NCI-H2107 (cell line): ENCODE measurements around the gene ITGB6.

Source experiments
- DNase-seq: peaks from one replicate; lab custom pipeline; 2025; lab: John Stamatoyannopoulos, UW

The ITGB6 gene

DNA sequence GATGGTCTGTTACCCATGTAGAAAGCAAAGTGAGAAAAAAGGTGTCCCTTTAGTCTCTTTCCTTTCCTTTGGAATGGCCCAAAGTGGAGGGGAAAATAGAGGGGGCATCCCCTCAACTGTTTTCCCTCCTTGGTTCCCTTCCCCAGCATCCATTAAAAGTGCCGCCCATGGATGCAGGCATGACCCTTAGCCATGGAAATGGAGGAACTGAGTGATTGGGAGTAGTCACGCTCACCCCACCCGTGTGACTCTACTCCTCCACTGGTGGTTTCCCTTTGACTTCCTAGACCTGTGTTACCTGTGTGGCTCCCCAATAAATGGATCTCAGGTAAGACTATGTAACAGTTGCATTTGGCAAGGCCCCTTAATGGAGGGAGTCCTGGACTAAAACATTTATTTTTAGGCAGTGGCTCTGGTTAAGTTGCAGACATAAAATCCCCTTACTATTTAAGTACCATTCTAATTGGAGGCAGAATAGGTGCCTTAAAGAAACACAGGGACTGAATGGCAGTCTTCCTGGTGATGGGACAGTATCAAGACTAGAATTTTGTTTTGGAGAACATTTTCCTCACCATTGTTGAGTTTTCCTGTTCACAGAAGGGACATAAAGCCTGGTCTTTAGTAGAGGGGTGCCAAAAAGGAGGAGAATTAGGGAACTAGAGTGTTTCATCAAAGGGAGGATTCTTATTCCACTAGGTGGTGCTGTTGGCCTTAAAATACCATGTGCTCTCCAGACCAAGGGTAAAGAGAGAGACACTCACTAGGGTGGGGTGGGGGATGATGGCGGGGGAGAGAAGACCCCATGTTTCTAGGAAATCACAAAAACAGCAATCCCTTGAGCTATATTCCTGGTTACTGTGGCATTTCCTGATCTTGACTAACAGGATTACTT lies 112.0 kb downstream of the ITGB6 start:
- no peak for DNase-seq

DNA sequence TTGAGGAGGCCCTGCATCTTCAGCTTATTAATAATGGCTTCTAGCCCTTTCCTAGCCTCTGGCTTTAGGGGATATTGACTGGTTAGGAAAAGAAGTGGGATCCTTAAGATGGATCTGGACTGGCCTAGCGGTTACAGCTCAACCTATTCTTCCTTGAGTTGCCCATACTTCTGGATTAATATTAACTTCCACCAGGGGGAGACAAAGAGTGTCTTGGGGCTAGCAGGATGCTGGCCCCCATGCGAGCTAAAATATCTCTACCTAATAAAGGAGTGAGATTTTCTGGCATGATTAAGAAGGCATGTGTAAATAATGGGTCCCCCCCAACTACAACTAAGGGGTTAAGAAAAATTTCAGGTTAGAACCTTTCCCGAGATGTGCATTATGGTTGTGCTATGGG lies 114.4 kb downstream of the ITGB6 start:
- no peak for DNase-seq

DNA sequence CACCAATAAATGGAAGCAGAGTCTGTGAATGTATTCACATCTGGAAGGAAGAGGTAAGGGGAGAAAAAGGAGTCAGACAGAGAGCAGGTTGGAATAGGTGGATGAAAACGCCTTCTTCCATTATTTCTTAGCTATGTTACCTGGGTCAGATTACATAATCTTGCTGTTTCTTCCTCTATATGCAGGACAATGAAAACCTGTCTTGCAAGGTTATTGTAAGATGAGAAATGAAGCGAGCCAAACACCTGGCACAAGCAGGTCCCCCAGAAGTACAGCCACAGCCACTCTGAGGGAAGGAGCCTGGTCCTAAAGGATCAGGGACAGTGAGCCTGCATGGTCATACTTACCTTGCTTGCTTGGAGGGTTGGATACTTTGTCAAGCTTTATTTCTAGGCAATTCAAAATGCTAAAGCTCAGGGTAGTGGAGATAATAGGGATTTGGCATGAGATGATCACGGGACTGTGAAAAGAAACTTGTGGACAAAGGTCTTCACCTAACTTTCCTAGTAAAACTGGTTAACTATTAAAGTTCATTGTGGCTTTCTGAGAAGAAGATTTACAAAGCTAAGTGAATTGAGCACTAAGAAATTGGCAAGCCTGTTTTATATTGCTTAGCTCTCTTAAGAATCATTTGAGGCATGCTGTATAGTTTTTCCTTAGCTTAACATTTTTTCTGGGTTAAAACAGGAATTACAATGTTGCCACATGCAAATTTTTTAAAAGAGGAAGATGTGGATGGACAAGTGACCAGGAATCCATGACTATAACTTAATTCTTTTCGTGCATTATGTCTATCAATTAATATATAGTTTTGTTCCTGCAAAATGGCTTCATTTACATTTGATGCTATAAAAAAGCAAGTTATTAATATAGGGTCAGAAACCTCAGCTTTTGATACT lies 121.9 kb downstream of the ITGB6 start:
- DNase-seq = no peak

DNA sequence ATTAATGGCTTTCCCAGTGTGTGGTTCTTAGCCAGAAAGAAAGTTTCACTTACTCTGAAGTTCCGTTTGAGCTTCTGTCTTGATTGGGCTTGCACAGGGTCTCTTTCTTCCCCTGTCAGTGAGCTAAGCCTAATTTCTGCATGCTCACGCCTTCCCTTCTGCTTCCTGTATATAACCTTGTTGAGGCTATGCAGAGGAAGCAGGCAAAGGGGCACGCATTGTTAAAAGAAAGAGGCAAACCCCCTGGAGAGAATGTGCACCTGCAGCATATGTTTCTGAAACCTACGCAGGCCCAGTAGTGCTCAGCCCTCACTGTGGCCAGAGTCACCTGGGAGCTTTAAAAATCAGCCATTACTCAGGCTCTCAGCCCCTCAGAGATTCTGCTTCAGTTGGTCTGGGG lies 123.2 kb downstream of the ITGB6 start:
- no peak for DNase-seq

DNA sequence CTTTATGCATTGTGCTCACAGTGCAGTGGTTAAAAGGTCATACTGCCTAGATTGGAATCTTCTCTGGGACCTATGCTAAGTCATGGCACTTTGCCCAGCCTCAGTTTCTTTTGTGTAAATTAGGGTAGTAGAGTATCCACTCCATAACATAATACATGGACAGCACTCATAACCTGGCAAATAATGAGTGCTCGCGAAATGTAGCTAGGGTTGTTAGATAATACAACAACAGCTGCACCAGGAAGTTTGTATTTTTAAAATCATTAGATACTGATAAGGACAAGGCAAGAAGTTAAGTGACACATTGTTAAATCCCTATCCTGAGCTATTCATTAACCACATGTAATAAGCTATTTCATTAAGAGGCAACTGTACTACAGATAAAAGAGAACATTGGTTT lies 123.8 kb downstream of the ITGB6 start:
- no peak for DNase-seq

DNA sequence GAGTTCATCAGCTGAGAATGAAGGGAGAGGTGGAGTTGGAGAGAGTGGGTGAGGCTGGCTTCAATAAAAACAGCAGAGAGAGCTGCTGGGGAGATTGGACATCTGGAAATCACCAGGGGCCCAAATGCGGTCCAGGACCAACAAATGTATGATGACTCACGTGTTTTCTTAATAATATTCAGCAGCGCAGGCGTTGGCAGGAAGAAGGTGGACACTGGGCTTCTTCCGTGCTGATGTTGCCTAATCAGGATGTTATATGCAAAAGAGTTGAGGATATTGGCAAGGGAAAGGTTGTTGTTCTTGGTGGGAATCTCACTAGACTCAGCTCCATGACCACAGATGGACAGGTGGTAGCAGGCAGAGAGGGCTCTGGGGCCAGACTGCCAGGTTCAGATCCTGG lies 124.9 kb downstream of the ITGB6 start:
- DNase-seq = no peak

DNA sequence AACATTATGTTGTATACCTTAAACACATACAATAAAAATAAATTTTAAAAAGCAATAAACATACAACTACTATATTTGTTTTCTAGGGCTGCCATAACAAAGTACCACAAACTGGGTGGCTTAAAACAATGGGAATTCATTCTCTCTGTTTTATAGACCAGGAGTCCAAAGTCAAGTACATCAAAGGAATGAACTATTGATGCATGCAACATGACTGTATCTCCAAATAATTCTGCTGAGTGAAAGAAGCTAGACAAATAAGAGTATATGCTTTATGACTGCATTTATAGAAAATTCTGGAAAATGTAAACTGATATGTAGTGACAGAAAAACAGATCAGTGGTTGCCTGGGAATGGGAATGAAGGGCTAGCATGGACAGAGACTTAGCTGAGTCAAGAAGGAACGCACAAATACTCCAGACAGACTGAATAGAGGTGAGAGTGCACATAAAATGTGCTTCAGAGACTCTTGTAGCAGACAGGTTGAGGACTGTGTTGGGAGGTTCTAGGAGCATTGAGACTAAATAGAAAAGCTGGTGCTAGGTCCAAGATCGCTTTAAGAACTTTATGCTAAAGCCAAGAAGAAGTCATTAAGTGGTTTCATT lies 126.7 kb downstream of the ITGB6 start:
- no peak for DNase-seq

DNA sequence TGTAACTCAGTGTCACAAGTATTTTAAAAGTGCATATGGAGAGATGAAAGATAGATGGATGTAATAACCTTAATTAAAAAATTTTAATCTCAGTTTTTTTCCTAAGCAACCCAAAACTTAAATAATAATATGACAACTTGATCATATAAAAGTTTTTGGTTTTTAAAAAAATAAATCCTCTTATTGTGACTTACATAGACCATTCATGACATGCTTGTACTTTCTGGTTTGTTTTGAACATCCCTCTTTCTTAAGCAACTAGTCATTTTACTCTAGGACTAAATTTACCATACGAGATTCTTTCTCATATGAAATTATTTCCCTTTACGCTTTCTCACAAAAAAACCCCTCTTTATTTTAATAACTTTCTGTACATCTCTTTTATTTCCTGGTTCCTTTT lies 131.2 kb downstream of the ITGB6 start:
- DNase-seq = no peak

DNA sequence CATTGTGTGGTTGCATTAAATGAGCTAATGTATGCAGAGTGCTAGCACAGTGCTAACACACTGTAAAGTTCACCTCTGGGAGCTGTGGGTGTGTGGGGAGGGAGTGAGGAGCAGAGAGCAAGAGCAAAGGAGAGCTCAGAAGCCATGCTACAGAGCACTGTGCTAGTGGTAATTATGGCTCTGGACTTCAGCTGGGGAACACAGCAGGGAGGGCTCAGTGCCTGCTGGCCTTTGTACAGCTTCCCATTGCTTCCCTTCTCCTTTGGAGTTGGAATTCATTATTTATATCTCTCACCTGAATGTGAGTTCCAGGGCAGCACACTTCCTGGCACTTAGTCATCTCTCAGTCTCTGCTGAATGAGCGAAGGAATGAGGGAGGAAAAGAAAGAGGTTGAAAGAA lies 135.2 kb downstream of the ITGB6 start:
- no peak for DNase-seq

DNA sequence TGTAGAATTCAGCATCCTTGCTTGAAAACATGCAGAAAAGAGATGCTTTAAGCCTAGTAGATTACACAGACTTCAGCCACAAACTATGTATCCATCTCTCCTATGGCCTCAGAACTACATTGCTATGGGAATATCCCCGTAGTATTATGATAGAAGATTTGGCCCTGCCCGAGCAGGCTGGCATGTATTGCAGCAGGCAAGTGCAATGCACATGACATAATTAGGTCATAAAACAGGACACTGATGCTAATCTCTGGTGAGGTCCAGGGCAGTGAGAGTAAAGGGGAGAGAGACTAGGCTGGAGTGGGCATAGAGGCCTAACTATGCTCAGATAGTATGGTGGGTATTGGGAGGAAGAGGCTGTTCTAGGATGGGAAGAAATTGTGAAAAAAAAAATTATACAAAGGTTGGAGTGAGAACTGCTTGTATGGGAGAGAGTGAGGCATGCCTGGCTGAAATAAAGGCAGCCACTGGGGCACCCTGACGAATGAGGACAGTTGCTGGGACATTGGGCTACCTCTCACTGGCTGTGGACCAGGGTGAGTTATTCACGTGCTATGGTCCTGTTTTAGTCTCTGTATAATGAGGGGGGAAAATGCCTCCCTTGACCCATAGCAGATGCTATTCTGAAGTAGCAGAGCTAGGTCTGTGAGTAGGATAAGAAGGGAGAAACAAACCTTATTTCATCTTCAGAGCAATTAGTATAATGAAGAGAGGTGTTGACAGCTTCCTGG lies 136.0 kb downstream of the ITGB6 start:
- DNase-seq = no peak

DNA sequence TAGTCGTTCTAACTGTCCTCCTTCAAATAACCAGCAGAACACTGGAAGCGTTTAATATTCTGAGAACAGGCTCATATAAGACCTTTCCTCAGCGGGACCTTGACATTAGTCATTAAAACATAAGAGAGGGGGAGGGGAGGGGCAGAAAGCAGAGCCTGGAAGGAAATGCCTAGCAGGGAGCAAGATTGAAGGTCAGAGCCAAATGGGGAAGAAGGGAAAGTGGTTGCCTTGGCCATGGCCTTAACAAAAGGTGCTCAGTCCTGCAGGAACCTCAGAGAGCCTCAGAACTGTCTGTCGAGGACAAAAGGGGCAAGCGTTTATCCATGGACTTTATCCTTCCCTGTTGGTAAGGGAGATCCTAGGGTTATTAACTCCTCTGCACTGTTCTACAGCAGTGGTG lies 136.8 kb downstream of the ITGB6 start:
- DNase-seq = no peak

DNA sequence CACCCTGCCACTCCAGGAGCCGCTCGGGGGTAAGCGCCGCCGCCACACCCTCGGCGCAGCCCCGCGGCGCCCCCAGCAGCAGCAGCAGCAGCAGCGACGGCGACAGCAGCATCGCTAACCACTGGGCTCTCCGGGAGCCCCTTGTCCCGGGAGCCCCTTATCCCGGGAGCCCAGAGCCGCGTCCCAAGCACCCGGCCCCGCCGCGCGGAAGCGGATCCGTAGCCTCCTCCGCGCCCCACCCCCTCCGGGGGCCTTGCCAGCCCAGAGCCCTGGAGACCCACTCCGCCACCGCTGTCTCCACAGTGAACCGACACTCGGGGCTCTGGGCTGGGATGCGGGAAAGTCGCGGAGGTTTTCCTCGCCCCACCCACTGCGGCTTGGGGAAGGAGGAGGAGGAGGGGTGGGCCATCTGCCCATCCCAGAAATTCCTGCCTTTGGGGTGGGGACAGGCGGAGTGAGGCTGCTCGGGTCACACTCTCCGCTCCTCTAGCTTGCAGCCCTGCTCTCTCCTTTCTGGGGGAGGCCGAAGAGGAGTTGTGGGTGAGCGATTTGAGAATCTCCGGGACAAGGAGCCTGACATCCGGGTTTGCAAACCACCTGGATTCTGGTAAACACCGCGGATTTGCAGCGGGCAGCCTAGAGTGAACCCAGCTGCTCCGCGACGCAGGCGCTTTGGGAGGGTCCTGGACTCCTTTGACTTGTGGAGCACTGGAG lies 137.6 kb downstream of the ITGB6 start, which contains the start of gene PLA2R1:
PLA2R1 (minus strand) TSS at position 324 of the 714 bp plus-strand sequence; CDS start at position 112, 212 bp downstream.
- no peak for DNase-seq

DNA sequence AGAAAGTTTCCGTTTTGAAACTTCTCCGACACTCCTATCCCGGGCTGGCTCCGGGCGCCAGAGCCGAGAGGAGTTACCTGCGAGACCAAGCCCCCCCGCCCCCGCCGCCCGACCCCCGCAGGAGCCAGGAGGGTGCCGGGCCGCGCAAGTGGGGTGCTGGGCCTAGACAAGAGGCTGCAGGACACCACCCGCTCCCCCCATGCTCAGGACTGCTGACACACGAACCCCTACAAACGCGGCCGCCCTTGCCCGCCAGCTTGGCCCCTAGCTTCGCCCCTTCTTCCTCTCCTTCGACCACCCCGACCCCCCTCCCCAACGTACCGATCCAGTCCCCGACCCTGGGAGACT lies 138.2 kb downstream of the ITGB6 start:
- no peak for DNase-seq

DNA sequence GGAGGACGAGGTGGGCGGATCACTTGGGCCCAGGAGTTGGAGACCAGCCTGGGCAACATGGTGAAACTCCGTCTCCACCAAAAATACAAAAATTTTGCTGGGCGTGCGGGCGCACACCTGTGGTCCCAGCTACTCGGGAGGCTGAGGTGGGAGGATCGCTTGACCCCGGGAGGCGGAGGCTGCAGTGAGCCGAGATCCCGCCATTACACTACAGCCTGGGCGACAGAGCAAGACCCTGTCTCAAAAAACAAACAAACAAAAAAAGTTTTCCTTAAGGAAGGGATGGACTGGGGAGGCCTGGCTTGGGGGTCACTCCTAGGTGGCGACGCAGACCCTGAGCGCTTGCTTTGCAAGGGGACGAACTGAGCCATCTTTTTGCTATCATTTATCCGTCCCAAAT lies 138.5 kb downstream of the ITGB6 start:
- no peak for DNase-seq

DNA sequence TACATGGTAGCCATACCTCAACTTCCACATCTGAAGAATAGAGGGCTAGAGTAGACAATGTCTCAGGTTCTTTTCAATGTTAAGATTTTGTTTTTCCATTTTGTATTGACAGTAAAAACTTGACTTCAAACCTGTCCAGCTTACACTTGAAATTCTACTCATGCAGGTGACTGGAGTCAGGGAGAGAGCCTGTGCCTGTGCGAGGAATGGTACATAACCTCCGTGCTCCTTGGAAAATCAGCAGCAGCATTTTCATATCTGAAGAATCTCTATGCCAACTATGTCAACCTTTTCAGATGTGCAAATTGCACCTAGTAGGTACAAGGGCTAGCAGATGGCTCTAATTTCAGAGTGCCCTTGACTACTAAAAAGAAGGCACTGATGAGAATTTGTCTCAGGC lies 139.8 kb downstream of the ITGB6 start:
- no peak for DNase-seq

DNA sequence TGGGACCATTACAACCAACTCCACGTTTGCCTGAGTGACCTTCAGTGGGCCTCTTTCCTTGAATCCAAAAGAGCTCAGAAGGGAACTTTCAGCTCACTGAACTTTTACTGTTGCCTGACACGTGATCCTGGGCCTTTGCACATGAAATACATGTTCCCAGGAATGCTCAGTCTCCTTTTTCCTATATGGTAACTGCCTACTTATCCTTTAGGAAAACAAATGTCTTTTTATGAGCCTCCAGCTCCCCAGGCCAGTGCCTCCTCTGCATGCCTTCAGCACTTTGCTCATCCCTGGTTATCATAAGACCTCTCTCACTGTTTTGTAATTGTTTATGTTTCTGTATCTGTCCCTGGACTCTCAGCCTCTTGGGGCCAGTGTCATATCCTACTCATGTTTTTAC lies 142.7 kb downstream of the ITGB6 start:
- no peak for DNase-seq

DNA sequence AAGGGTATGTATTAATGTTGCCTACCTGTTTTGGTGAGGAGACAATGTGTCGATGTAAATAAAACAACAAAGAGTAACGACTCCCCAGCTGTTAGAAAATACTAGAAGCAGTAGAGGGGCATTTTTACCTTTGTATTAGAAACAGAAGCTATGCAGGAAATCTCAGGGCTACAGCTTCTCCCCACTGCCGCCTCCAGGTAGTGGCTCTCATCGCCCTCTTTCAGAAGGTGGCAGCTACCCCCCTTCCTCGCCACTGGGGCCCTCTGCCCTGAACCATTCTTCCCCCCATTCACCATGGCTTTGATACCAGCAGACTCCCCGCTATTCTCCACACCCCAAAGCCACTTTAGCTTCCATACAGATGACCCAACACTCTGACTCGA lies 144.4 kb downstream of the ITGB6 start:
- no peak for DNase-seq

DNA sequence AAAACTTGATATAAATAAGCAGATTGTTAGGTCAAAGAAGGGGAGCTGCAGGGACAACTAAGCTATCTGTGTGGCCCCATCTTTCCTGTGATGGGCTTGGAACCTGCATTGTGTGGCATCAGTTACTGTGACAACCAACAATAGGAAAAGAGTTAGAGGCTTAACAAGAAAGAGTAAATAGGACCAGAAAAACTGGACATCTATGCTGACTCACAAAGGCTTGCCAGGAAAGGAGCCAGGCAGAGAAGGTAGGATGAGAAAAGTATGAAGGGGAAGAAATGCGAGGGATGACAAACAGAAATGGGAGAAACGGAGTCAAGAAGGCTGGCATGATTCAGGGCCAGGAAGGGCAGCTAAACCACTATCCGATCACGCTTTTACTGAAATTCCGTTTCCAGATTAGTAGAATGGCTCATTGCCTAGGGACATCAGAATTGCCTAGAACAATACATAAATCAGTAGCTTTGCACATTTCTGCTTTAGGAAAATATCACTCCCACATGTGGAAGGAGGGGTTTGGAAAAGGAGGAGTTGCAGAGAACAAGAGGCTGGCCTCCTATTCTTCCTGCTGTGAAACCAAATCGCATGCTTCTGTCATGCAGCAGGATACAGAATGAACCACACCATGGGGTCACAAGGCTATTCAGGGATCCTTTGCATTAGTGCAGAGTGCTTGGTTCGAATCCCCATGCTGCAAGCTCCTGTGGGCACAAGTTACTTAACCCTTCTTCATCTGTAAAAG lies 144.9 kb downstream of the ITGB6 start:
- DNase-seq = no peak

DNA sequence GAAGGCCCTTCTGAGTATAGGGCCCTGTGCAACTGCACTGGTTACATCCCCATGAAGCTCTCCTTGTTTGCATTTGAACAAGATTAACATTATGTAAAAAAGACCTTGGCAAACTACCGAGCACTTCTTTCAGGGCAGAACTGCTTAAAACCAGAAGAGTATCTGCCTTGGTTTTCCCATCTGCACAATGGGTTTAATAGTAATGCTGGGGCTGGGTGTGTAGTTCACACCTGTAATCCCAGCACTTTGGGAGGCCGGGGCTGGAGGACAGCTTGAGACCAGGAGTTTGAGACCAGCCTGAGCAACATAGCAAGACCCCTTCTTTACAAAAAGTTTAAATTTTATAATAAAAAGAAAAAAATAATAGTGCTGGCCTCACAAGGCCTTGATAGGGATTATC lies 146.1 kb downstream of the ITGB6 start:
- DNase-seq = no peak

DNA sequence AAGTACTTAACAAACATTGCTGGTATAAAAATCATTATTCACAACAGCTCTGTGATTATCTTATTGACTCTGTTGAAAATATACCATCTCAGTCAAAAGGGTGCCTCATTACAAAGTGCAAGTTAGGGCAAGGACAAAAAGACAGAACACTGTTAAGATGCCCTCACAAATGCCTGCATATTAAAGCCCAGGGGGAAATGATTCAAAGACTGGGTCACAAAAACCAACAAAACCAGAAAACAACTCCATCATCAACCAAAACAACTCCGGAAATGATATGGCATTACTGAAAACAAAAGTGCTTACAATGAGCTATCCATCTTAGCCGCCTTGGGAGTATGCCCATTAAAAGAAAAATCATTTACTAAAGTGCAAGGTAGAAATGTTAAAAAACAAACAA lies 147.5 kb downstream of the ITGB6 start:
- no peak for DNase-seq

DNA sequence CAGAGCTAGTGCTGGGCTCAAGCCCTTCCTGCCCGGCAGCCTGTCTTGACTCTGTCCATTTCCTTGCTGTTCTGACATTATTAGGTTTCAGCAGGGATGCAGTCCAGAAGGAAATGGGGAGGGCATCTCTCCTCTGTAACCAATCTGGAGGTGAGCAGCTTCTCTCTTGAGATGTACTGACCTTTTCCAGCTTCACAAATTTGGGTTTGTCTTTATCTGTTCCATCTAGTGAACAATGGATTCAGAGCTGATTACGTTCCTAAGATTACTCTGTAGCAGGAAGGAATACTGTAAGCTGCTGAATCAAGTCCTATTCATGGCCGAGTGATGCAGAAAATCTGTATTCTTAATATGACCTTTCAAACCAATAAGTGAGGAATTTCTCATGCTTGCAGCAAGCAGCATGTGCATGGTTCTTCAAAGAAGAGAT lies 148.7 kb downstream of the ITGB6 start:
- DNase-seq = no peak
